HUES6 (cell line): ENCODE data around the gene AQP6.
A peak's percentile ranks its signal among the peaks of the same experiment; 100 is the strongest.

Experiments
- H3K27ac ChIP-seq: 2 replicates; pipeline ENCODE4 v1.7.0; 2013; ENCODE audit warnings: low read depth, mild to moderate bottlenecking, low read length, inconsistent platforms
- H3K27me3 ChIP-seq: 2 replicates; pipeline ENCODE4 v1.6.1; 2013; ENCODE audit warnings: low read length; ENCODE audit not compliant: control insufficient read depth, insufficient read depth
- H3K36me3 ChIP-seq: 2 replicates; pipeline ENCODE4 v1.6.1; 2013; ENCODE audit warnings: low read length; ENCODE audit not compliant: control insufficient read depth, insufficient read depth
- H3K4me1 ChIP-seq: 2 replicates; pipeline ENCODE4 v1.6.1; 2013; ENCODE audit warnings: low read length; ENCODE audit not compliant: control insufficient read depth, insufficient read depth
- H3K4me3 ChIP-seq: 2 replicates; pipeline ENCODE4 v1.5.1; 2013; ENCODE audit warnings: low read depth, low read length
- H3K9ac ChIP-seq: one replicate; pipeline ENCODE4 v1.6.1; 2013; ENCODE audit warnings: mild to moderate bottlenecking, low read length
- H3K9me3 ChIP-seq: 2 replicates; pipeline ENCODE4 v1.6.1; 2013; ENCODE audit warnings: low read depth, low read length; ENCODE audit not compliant: control insufficient read depth, insufficient read depth

The AQP6 gene

DNA sequence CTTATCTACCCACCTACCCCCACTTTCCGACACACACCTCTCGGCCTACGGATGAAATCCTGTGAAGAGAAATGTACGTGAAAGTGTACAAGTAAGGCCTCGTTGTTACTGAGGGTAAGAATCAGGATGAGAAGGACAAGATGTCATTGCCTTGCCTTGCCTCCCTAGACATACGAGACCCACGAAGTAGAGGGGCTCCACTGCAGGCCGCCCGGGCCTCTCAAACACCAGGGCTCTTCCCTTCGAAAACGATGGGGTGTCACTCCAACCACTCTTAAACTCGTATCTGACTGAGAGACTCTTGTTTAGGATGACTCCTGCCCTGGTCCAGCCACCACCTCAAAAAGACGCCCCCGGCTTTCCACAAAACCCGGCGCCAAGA, 52.0 kb downstream of the AQP6 start:
- Histone ChIP-seq H3K9ac (peak overlapping the region; percentile 74), H3K4me1 (peaks cover 3% of the 10 kb centered on the region; the same call in 1 of the 2 replicates), H3K4me3 (peak overlapping the region; percentile 78), H3K27me3 (no peaks in the 10 kb centered on the region), H3K36me3 (no peaks in the 10 kb centered on the region), H3K27ac (no peak overlapping the region; the same call in 1 of the 2 replicates), H3K9me3 (no peaks in the 10 kb centered on the region)

DNA sequence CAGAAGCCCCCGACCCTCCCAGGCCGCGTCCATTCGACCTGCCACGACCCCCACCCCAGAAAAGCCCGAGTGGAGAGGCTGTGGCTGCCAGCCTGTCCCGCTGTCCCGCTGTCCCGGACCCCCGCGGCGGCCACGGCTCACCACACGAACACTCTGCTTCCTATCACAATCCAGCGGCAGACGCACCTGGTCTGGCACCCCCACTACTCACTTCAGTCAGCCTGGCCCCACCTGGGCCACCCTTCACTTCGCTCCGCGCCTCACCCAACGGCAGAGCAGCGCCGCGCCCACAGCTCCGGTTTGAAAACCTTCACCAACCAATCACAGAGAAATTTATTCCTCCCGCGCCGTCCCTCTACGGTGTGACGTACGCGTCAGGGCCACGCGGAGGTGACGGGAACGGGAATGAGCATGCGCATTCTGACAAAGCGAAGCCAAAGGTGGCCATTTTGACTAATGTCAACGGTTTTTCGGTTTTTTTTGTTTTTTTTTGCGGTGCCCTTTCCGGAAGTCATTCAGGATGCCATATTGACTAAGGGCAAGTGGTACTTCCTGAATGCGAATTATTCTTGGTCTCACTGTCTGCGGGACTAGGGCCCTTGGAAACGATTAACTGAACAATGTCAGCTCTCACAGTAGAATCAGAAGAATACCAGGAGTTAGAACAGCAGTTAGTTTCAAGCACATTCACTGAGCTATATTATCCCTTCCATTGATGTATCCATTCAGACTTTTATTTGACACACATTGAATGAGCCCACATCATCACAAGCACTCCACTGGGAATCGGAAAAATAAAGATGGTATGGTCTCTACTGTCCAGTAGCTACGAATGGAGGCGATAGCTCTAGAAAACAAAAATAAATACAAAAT, 52.7 kb downstream of the AQP6 start, which contains the start of gene RACGAP1:
Gene RACGAP1 (minus strand): TSS at position 308 of the 873 bp plus-strand sequence. CDS start 8,779 bp downstream, outside the sequence.
- H3K9me3 ChIP-seq, result no peaks in the 10 kb centered on the region
- no peaks in the 10 kb centered on the region for H3K27me3 ChIP-seq
- H3K9ac ChIP-seq, result peak within 1 kb of the TSS; percentile 74
- H3K4me1 ChIP-seq, result peaks cover 3% of the 10 kb centered on the region; the same call in 1 of the 2 replicates
- H3K27ac ChIP-seq, result no peak within 1 kb of the TSS; the same call in 1 of the 2 replicates
- H3K36me3 ChIP-seq, result no peaks in the 10 kb centered on the region
- peak within 1 kb of the TSS; percentile 78 for H3K4me3 ChIP-seq

DNA sequence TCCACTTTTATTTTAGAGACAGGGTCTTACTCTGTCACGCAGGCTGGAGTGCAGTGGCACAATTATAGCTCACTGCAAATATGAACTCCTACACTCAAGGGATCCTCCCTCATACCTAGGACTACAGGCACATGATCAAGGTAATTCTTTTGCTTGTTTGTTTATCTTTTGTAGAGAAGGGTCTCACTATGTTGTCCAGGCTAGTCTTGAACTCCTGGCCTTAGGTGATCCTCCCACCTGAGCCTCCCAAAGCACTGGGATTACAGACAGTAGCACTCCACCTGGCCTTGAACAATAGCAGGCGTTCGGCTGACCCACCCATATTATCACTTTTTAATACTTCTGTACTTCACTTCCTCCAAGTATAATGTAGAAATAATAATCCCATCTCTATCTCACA, 53.9 kb downstream of the AQP6 start:
- Histone ChIP-seq H3K36me3 (no peaks in the 10 kb centered on the region), H3K9me3 (no peaks in the 10 kb centered on the region), H3K27ac (no peak overlapping the region), H3K4me1 (peaks cover 3% of the 10 kb centered on the region; the same call in 1 of the 2 replicates), H3K9ac (no peak overlapping the region), H3K4me3 (no peak overlapping the region), H3K27me3 (no peaks in the 10 kb centered on the region)
